Central memory CD8-positive, alpha-beta T cell (primary cell): ENCODE results near the gene ADPRHL1.
A peak's percentile ranks its signal among the peaks of the same experiment; 100 is the strongest.

Experiments
- ATAC-seq: fragments of 150-1000 bp; cut with Tn5 transposase; replicated peaks from 2 replicates; pipeline ENCODE4 v1.10.0; 2022; ENCODE audit warnings: mild to moderate bottlenecking, moderate FRiP score, moderate number of reproducible peaks; ENCODE audit not compliant: poor library complexity, severe bottlenecking; ENCODE audit errors: extremely low read depth
- DNase-seq, 2 donors: peaks; one replicate each; pipeline ENCODE4 v3.0.0; 2021; ENCODE audit warnings: low spot score in 2 of 2
- H3K27ac Mint-ChIP-seq: one replicate; pipeline ENCODE4 v1.8.0; 2022; ENCODE audit warnings: low read depth, mild to moderate bottlenecking, moderate library complexity, mixed read lengths
- H3K27me3 Mint-ChIP-seq: one replicate; pipeline ENCODE4 v1.8.0; 2022; ENCODE audit warnings: mixed read lengths
- H3K36me3 Mint-ChIP-seq: one replicate; pipeline ENCODE4 v1.8.0; 2022; ENCODE audit warnings: mild to moderate bottlenecking, moderate library complexity, mixed read lengths; ENCODE audit not compliant: insufficient read depth
- H3K4me1 Mint-ChIP-seq: one replicate; pipeline ENCODE4 v1.8.0; 2022; ENCODE audit warnings: mixed read lengths
- H3K4me3 Mint-ChIP-seq: one replicate; pipeline ENCODE4 v1.8.0; 2022; ENCODE audit warnings: mild to moderate bottlenecking, moderate library complexity, mixed read lengths
- H3K9me3 Mint-ChIP-seq: one replicate; pipeline ENCODE4 v1.8.0; 2022; ENCODE audit warnings: mixed read lengths

The ADPRHL1 gene

GRCh38 chr13:113452942-113453901, at the start of gene ADPRHL1:
Gene ADPRHL1, minus strand, starts transcription at chr13:113453488. Its CDS starts 51 bp downstream, at chr13:113453437.
- Mint-ChIP-seq H3K27me3 (no peaks in the 10 kb centered on the region), H3K4me1 (no peaks in the 10 kb centered on the region), H3K27ac (no peak within 1 kb of the TSS), H3K36me3 (peaks cover 2% of the 10 kb centered on the region), H3K4me3 (no peak within 1 kb of the TSS), H3K9me3 (no peaks in the 10 kb centered on the region)
- DNase-seq, result no peak
- no peak for ATAC-seq

- no peaks in the 10 kb centered on the region for H3K9me3 Mint-ChIP-seq
- H3K4me3 Mint-ChIP-seq, result no peak overlapping the region
- no peak for DNase-seq
- H3K27ac Mint-ChIP-seq, result no peak overlapping the region
- no peak for ATAC-seq
- peaks cover 4% of the 10 kb centered on the region for H3K4me1 Mint-ChIP-seq
- peaks cover 40% of the 10 kb centered on the region for H3K36me3 Mint-ChIP-seq
- no peaks in the 10 kb centered on the region for H3K27me3 Mint-ChIP-seq
These were observed 49.4 kb upstream of the ADPRHL1 start for GRCh38 chr13:113502686-113503085.

DNA sequence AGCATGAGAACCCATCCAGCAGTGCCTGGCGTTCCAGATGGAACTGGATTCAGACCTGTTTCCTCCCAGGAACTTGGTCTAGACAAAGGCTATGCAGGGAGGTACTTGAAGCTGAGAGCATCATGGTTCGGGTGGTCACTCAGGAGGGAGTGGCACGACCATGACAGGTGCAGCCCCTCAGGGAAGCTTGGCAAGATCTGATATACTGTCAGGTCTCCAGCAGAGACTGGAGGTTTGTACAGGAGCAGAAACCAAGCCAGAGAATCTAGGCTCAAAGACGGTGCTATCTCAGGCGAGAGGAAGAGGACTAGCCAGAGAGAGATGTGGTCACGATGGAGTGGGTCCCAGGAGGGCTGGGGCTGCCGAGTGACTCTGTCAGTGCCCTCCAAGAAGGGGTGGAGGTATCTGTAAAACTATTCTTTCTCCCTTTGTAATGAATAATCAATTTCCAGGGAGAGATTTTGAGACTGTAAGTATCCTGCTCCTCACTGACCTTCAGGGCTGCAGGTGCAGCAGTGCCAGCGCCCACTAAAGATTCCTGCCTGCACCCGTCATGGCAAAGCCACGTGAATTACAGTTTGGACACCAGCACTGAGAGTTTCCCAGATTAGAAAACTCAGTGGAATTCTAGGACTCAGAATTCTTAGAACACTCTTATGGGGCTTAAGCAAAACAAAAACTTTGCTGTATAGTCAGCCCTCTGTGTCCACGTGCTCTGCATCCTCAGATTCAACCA, 47.4 kb upstream of the ADPRHL1 start:
- DNase-seq, result no peak
- Mint-ChIP-seq H3K9me3 (no peaks in the 10 kb centered on the region), H3K27ac (no peak overlapping the region), H3K27me3 (no peaks in the 10 kb centered on the region), H3K36me3 (peaks cover 38% of the 10 kb centered on the region), H3K4me3 (no peak overlapping the region), H3K4me1 (peaks cover 11% of the 10 kb centered on the region)
- ATAC-seq, result no peak

DNA sequence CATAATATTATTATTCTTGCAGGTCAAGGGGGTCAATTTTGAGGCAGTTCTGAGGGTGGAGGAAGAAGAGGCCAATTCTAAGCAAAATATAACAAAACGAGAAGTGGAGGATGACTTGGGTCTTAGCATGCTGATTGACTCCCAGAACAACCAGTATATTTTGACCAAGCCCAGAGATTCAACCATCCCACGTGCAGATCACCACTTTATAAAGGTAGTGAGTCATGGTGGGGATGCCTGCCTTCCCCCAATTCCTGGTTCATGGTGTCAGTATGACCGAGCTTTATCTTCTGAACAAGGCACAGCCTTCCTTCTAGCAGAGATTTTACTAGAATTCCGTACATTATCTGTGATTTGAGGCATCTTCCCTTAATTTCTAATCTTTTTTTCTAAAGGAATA, 46.6 kb upstream of the ADPRHL1 start:
- DNase-seq (no peak), ATAC-seq (no peak)
- no peak overlapping the region for H3K27ac Mint-ChIP-seq
- no peaks in the 10 kb centered on the region for H3K9me3 Mint-ChIP-seq
- no peaks in the 10 kb centered on the region for H3K27me3 Mint-ChIP-seq
- H3K4me1 Mint-ChIP-seq, result peaks cover 17% of the 10 kb centered on the region
- no peak overlapping the region for H3K4me3 Mint-ChIP-seq
- H3K36me3 Mint-ChIP-seq, result peaks cover 40% of the 10 kb centered on the region

GRCh38 chr13:113498905-113499304, 45.6 kb upstream of the ADPRHL1 start:
- no peak for ATAC-seq
- DNase-seq, result no peak
- Mint-ChIP-seq H3K27ac (peak overlapping the region; percentile 18), H3K27me3 (no peaks in the 10 kb centered on the region), H3K9me3 (no peaks in the 10 kb centered on the region), H3K36me3 (peaks cover 36% of the 10 kb centered on the region), H3K4me1 (peaks cover 24% of the 10 kb centered on the region), H3K4me3 (no peak overlapping the region)

DNA sequence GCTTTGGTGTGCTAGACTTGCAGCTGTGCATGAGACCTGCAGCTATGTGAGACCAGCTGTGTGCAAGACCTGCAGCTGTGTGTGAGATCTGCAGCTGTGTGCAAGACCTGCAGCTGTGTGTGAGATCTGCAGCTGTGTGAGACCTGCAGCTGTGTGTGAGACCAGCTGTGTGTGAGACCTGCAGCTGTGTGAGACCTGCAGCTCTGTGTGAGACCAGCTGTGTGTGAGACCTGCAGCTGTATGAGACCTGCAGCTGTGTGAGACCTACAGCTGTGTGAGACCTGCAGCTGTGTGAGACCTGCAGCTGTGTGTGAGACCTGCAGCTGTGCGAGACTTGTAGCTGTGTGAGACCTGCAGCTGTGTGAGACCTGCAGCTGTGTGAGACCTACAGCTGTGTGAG, 43.9 kb upstream of the ADPRHL1 start:
- DNase-seq (no peak), ATAC-seq (no peak)
- Mint-ChIP-seq H3K4me1 (peaks cover 33% of the 10 kb centered on the region), H3K9me3 (no peaks in the 10 kb centered on the region), H3K36me3 (peaks cover 32% of the 10 kb centered on the region), H3K27me3 (no peaks in the 10 kb centered on the region), H3K27ac (no peak overlapping the region), H3K4me3 (no peak overlapping the region)

DNA sequence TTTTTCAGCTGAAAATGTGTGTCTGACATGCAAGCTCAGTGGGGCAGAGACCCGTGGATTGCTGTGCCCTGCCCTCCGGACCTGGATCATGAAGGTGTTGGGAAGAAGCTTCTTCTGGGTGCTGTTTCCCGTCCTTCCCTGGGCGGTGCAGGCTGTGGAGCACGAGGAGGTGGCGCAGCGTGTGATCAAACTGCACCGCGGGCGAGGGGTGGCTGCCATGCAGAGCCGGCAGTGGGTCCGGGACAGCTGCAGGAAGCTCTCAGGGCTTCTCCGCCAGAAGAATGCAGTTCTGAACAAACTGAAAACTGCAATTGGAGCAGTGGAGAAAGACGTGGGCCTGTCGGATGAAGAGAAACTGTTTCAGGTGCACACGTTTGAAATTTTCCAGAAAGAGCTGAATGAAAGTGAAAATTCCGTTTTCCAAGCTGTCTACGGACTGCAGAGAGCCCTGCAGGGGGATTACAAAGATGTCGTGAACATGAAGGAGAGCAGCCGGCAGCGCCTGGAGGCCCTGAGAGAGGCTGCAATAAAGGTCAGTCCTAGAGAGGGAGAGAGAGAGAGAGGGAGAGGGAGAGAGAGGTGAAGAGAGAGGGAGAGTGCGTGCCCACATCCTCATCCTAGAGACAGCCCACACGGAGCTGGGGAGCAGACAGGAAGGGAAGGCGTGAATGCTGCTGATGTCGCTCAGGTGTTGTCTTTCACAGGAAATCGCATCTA, 42.4 kb upstream of the ADPRHL1 start:
- Mint-ChIP-seq H3K9me3 (no peaks in the 10 kb centered on the region), H3K27me3 (no peaks in the 10 kb centered on the region), H3K36me3 (peaks cover 23% of the 10 kb centered on the region), H3K4me3 (no peak overlapping the region), H3K27ac (peak overlapping the region; percentile 67), H3K4me1 (peaks cover 38% of the 10 kb centered on the region)
- DNase-seq (no peak), ATAC-seq (no peak)

GRCh38 chr13:113493315-113493951, 40.1 kb upstream of the ADPRHL1 start:
- no peaks in the 10 kb centered on the region for H3K27me3 Mint-ChIP-seq
- peaks cover 54% of the 10 kb centered on the region for H3K4me1 Mint-ChIP-seq
- no peaks in the 10 kb centered on the region for H3K9me3 Mint-ChIP-seq
- ATAC-seq, result peak; percentile 47
- no peak overlapping the region for H3K4me3 Mint-ChIP-seq
- DNase-seq, result no peak
- H3K36me3 Mint-ChIP-seq, result peaks cover 15% of the 10 kb centered on the region
- peak overlapping the region; percentile 26 for H3K27ac Mint-ChIP-seq

- Mint-ChIP-seq H3K27ac (peak overlapping the region; percentile 92), H3K4me3 (peak overlapping the region; percentile 81), H3K9me3 (no peaks in the 10 kb centered on the region), H3K4me1 (peaks cover 61% of the 10 kb centered on the region), H3K36me3 (peaks cover 17% of the 10 kb centered on the region), H3K27me3 (no peaks in the 10 kb centered on the region)
- DNase-seq (no peak), ATAC-seq (no peak)
These were observed 38.7 kb upstream of the ADPRHL1 start for GRCh38 chr13:113491982-113492381.

DNA sequence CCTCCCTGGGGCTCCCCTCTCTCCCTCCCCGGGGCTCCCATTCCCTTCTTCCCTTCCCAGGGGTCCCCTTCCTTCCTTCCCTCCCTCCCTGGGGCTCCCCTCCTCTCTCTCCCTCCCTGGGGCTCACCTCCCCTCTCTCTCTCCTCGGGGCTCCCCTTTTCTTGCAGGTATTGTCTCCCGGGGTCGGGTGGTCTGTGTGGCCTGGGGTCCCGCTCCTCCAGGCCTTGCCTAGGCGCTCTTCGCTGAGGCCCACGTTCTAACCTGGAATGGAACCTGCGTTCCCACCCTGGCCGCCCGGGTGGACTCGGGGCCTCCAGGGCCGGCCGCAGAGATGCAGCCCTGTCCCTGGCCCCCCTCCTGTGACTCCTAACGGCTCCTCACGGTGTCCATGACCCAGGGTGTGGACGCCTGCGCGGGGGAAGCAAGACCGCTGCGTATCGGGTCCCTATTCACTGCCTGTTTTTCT, 38.2 kb upstream of the ADPRHL1 start:
- H3K27me3 Mint-ChIP-seq, result no peaks in the 10 kb centered on the region
- H3K9me3 Mint-ChIP-seq, result no peaks in the 10 kb centered on the region
- peaks cover 17% of the 10 kb centered on the region for H3K36me3 Mint-ChIP-seq
- H3K27ac Mint-ChIP-seq, result peak overlapping the region; percentile 92
- DNase-seq, result no peak
- no peak for ATAC-seq
- peaks cover 61% of the 10 kb centered on the region for H3K4me1 Mint-ChIP-seq
- H3K4me3 Mint-ChIP-seq, result peak overlapping the region; percentile 81

DNA sequence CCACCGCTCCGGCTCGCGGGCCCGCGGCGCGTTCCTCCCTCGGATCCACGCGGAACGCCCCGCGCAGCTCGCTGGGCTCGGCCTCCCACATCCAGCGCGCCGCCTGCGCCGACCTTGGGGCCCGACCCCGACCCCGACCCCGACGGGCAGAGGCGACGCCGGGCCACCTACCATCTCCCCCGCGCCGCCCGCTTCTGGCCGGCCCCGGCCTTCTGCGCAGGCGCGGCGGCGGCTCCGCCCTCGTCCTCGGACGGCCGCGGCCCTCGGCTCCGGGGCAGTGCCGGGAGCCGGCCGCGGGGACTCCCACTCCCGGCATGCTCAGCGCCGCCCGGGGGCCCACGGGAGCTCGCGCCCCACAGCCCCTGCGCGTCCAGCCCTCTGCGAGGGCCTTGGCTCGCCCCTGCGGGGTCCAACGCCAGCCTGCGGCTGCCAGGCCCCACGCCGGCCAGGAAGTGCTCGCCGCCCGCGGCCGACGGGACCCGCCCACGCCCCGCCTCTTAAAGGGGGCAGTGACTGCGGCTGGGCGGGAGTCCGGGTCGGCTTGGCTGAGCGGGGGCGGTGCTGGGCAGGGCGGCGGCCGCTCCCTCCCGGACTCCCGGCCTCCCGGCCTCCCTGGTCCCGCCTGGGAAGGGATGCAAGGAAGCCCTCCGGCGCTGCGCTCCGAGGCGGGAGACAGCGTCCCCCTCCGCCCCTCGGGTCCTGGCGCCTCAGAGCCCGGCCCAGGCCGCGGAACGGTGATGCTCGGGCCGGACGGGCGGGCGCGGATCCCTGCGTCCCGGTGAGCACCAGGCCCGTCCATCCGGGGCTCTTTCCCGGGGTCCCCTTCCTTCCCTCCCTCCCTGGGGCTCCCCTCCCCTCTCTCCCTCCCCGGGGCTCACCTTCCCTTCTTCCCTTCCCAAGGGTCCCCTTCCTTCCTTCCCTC, 37.5 kb upstream of the ADPRHL1 start, which contains the start of gene DCUN1D2:
Gene DCUN1D2 (minus strand): TSS at position 216 of the 922 bp plus-strand sequence. CDS start 42 bp downstream, at position 174.
- Mint-ChIP-seq H3K9me3 (no peaks in the 10 kb centered on the region), H3K4me3 (peak within 1 kb of the TSS; percentile 81), H3K27me3 (no peaks in the 10 kb centered on the region), H3K27ac (peak within 1 kb of the TSS; percentile 92), H3K4me1 (peaks cover 57% of the 10 kb centered on the region), H3K36me3 (peaks cover 16% of the 10 kb centered on the region)
- ATAC-seq (peak; percentile 70), DNase-seq (peak; percentile 55 to 64)
